Liver (tissue), 3 donors: Measurements from ENCODE around the gene PSG2.
"Not testable (repeated sequence)": the region's sequence is repeated elsewhere in the genome, so short reads cannot be mapped to it uniquely, and the experiment has no call there.

ENCODE experiments used
- EGR1 ChIP-seq, 2 donors: IDR thresholded peaks; 2 replicates each; pipeline ENCODE4 v1.6.1; 2016 to 2018; ENCODE audit warnings: antibody characterized with exemption in 2 of 2, low read depth in 2 of 2
- FOXA1 ChIP-seq: IDR thresholded peaks from 2 replicates; pipeline ENCODE4 v1.6.1; 2016; ENCODE audit warnings: antibody characterized with exemption
- GABPA ChIP-seq, 2 donors: IDR thresholded peaks in 1 of 2; conservative IDR thresholded peaks in 1 of 2; 2 replicates each; pipeline ENCODE4 v1.6.1; 2016; ENCODE audit warnings: antibody characterized with exemption in 2 of 2, mild to moderate bottlenecking in 1 of 2, moderate library complexity in 1 of 2
- JUND ChIP-seq, 2 donors: IDR thresholded peaks; 2 replicates each; pipeline ENCODE4 v1.6.1; 2016; ENCODE audit warnings: antibody characterized with exemption in 2 of 2
- RAD21 ChIP-seq, 2 donors: IDR thresholded peaks; 2 replicates each; pipeline ENCODE4 v1.6.1; 2016; ENCODE audit warnings: antibody characterized with exemption in 2 of 2, mild to moderate bottlenecking in 2 of 2
- TF ChIP-seq, protein P1 (sequence below): fragments of 150-350 bp; IDR thresholded peaks from 2 replicates; pipeline ENCODE4 v1.5.1; 2017; ENCODE audit warnings: improper control_type of control experiment, low read depth, low read length; ENCODE audit not compliant: missing input control
- TF ChIP-seq, protein P2 (sequence below): IDR thresholded peaks from 2 replicates; pipeline ENCODE4 v1.6.1; 2016; ENCODE audit warnings: antibody characterized with exemption
- donor health status: healthy.
- donor health status: healthy.

DNA sequence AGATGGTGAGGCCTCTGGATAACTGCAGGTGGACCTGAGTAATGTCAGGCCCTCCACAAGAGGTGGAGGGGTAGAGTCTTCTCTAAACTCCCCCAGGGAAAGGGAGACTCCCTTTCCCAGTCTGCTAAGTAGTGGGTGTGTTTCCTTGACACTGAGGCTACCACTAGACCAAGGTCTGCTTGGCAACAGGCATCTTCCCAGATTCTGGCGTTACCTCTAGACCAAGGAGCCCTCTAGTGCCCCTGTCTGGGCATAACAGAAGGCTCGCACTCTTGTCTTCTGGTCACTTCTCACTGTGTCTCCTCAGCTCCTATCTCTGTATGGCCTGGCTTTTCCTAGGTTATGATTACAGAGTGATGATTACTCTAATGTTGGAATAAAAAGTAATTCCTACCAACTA, 50.9 kb downstream of the PSG2 start:
- TF ChIP-seq, protein P1, sequence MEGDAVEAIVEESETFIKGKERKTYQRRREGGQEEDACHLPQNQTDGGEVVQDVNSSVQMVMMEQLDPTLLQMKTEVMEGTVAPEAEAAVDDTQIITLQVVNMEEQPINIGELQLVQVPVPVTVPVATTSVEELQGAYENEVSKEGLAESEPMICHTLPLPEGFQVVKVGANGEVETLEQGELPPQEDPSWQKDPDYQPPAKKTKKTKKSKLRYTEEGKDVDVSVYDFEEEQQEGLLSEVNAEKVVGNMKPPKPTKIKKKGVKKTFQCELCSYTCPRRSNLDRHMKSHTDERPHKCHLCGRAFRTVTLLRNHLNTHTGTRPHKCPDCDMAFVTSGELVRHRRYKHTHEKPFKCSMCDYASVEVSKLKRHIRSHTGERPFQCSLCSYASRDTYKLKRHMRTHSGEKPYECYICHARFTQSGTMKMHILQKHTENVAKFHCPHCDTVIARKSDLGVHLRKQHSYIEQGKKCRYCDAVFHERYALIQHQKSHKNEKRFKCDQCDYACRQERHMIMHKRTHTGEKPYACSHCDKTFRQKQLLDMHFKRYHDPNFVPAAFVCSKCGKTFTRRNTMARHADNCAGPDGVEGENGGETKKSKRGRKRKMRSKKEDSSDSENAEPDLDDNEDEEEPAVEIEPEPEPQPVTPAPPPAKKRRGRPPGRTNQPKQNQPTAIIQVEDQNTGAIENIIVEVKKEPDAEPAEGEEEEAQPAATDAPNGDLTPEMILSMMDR: not testable (repeated sequence)
- TF ChIP-seq GABPA (IDR thresholded peaks at IDR 0.05 in 1 of 2, conservative IDR thresholded peaks at IDR 0.05 in 1 of 2); EGR1 (IDR thresholded peaks at IDR 0.05; ENCODE audit: low read depth in 2 of 2); JUND (IDR thresholded peaks at IDR 0.05); FOXA1: not testable (repeated sequence)
- peak in 1 of 2 donors; percentile 13 for TF ChIP-seq RAD21 (IDR thresholded peaks at IDR 0.05)
- TF ChIP-seq, protein P2, sequence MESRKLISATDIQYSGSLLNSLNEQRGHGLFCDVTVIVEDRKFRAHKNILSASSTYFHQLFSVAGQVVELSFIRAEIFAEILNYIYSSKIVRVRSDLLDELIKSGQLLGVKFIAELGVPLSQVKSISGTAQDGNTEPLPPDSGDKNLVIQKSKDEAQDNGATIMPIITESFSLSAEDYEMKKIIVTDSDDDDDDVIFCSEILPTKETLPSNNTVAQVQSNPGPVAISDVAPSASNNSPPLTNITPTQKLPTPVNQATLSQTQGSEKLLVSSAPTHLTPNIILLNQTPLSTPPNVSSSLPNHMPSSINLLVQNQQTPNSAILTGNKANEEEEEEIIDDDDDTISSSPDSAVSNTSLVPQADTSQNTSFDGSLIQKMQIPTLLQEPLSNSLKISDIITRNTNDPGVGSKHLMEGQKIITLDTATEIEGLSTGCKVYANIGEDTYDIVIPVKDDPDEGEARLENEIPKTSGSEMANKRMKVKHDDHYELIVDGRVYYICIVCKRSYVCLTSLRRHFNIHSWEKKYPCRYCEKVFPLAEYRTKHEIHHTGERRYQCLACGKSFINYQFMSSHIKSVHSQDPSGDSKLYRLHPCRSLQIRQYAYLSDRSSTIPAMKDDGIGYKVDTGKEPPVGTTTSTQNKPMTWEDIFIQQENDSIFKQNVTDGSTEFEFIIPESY: not testable (repeated sequence)
